ENCODE results near the gene GCNT2.
"Not testable (repeated sequence)": the region's sequence is repeated elsewhere in the genome, so short reads cannot be mapped to it uniquely, and the experiment has no call there.

Gene GCNT2

GRCh38 chr6:10528158-10528981 is 7.2 kb downstream of the GCNT2 start:
- Mint-ChIP-seq H3K27ac (peak overlapping the region; percentile 96), H3K9me3 (no peaks in the 10 kb centered on the region), H3K36me3 (ENCODE audit: low read depth) (peaks cover 13% of the 10 kb centered on the region), H3K4me3 (peak overlapping the region; percentile 97), H3K4me1 (ENCODE audit: low read depth) (peaks cover 42% of the 10 kb centered on the region), H3K27me3 (ENCODE audit: low read depth) (no peaks in the 10 kb centered on the region)

DNA sequence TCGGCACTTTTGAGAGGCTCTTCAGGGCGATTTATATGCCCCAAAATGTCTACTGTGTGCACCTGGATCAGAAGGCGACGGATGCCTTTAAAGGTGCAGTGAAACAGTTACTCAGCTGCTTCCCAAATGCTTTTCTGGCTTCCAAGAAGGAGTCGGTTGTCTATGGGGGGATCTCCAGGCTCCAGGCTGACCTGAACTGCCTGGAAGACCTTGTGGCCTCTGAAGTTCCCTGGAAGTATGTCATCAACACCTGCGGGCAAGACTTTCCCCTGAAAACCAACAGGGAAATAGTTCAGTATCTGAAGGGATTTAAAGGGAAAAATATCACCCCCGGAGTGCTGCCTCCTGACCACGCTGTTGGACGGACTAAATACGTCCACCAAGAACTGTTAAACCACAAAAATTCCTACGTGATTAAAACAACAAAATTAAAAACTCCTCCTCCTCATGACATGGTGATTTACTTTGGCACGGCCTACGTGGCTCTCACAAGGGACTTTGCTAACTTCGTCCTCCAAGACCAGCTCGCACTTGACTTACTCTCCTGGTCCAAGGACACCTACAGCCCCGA is 8.2 kb downstream of the GCNT2 start:
- peaks cover 13% of the 10 kb centered on the region for H3K36me3 Mint-ChIP-seq (ENCODE audit: low read depth)
- no peaks in the 10 kb centered on the region for H3K9me3 Mint-ChIP-seq
- peak overlapping the region; percentile 97 for H3K4me3 Mint-ChIP-seq
- no peaks in the 10 kb centered on the region for H3K27me3 Mint-ChIP-seq (ENCODE audit: low read depth)
- H3K4me1 Mint-ChIP-seq (ENCODE audit: low read depth), result peaks cover 44% of the 10 kb centered on the region
- H3K27ac Mint-ChIP-seq, result peak overlapping the region; percentile 96

- H3K36me3 Mint-ChIP-seq (ENCODE audit: low read depth), result peaks cover 15% of the 10 kb centered on the region
- peak overlapping the region; percentile 97 for H3K4me3 Mint-ChIP-seq
- H3K4me1 Mint-ChIP-seq (ENCODE audit: low read depth), result peaks cover 44% of the 10 kb centered on the region
- H3K27ac Mint-ChIP-seq, result peak overlapping the region; percentile 96
- H3K9me3 Mint-ChIP-seq; H3K27me3 Mint-ChIP-seq (ENCODE audit: low read depth): not testable (repeated sequence)
Measured at GRCh38 chr6:10529828-10530374, 8.8 kb downstream of the GCNT2 start.

DNA sequence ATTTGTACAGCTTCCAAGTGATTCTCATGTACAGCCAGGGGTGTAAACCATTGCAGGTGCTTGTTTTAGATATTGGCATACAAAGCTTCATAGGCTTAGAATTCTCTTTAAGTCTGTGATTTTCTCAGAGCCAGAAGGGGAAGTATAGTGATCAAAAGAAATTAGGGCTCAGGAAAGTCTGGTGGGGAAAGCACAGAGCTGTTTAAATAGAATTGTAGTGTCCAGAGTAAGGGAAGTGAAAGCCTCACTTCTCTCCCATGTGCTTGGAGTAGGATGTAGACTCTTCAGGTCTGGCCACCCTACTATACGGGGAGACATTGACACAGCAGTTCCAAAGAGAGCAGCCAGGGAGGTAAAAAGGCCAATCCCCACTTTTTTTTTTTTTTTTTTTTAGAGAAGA is 10.4 kb downstream of the GCNT2 start:
- H3K27me3 Mint-ChIP-seq (ENCODE audit: low read depth), result no peaks in the 10 kb centered on the region
- H3K27ac Mint-ChIP-seq, result no peak overlapping the region
- H3K36me3 Mint-ChIP-seq (ENCODE audit: low read depth), result peaks cover 21% of the 10 kb centered on the region
- no peaks in the 10 kb centered on the region for H3K9me3 Mint-ChIP-seq
- H3K4me1 Mint-ChIP-seq (ENCODE audit: low read depth), result peaks cover 48% of the 10 kb centered on the region
- H3K4me3 Mint-ChIP-seq, result peak overlapping the region; percentile 68

DNA sequence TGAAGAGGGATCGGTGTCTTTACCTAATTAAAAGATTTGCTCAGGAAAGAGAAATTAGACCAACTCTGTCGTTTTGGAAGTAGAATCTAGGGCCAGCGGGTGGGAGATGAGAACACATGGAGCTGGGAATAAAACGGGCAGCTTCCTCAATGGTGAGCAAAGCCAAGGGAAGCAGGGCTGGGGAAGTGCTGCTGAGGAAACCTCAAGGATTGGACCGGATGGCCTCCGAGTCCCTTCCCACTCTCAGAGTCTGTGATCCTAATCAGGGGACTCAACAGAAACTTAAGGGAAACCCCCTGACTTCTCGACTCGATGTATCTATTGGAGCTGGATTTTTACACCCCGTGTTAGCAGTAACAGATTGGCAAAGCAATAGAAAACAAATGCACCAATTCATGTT is 10.8 kb downstream of the GCNT2 start:
- Mint-ChIP-seq H3K36me3 (ENCODE audit: low read depth) (peaks cover 21% of the 10 kb centered on the region), H3K4me3 (peak overlapping the region; percentile 32), H3K4me1 (ENCODE audit: low read depth) (peaks cover 48% of the 10 kb centered on the region), H3K9me3 (no peaks in the 10 kb centered on the region), H3K27ac (no peak overlapping the region), H3K27me3 (ENCODE audit: low read depth) (no peaks in the 10 kb centered on the region)

- no peak overlapping the region for H3K27ac Mint-ChIP-seq
- H3K4me1 Mint-ChIP-seq (ENCODE audit: low read depth), result peaks cover 48% of the 10 kb centered on the region
- no peaks in the 10 kb centered on the region for H3K27me3 Mint-ChIP-seq (ENCODE audit: low read depth)
- no peaks in the 10 kb centered on the region for H3K9me3 Mint-ChIP-seq
- H3K36me3 Mint-ChIP-seq (ENCODE audit: low read depth), result peaks cover 21% of the 10 kb centered on the region
- peak overlapping the region; percentile 10 for H3K4me3 Mint-ChIP-seq
Measured at GRCh38 chr6:10532392-10532791, 11.2 kb downstream of the GCNT2 start.

DNA sequence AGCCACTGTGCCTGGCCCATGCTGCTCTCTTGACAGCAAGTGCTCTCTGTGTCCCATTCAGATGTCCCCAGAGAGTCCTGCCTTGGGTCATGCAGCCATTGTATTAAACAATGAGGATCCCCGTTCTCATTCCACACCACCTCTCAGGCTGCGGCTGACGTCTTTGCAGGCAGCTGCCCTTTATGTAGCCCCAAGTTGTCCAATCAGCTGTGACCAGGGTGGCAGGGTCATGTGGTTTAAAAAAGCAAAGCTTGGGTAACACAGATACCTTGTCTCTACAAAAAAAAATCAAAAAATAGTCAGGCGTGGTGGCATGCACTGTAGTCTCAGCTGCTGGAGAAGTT is 13.2 kb downstream of the GCNT2 start:
- peaks cover 33% of the 10 kb centered on the region for H3K4me1 Mint-ChIP-seq (ENCODE audit: low read depth)
- no peak overlapping the region for H3K4me3 Mint-ChIP-seq
- H3K27me3 Mint-ChIP-seq (ENCODE audit: low read depth), result no peaks in the 10 kb centered on the region

GRCh38 chr6:10535193-10535592 is 14.0 kb downstream of the GCNT2 start:
- H3K4me1 Mint-ChIP-seq (ENCODE audit: low read depth), result peaks cover 27% of the 10 kb centered on the region
- no peaks in the 10 kb centered on the region for H3K9me3 Mint-ChIP-seq
- no peaks in the 10 kb centered on the region for H3K27me3 Mint-ChIP-seq (ENCODE audit: low read depth)
- H3K36me3 Mint-ChIP-seq (ENCODE audit: low read depth), result peaks cover 20% of the 10 kb centered on the region
- no peak overlapping the region for H3K27ac Mint-ChIP-seq
- no peak overlapping the region for H3K4me3 Mint-ChIP-seq

More for the DNA sequence above, 13.2 kb downstream of the GCNT2 start:
- Mint-ChIP-seq H3K9me3 (no peaks in the 10 kb centered on the region), H3K36me3 (ENCODE audit: low read depth) (peaks cover 20% of the 10 kb centered on the region), H3K27ac (no peak overlapping the region)

- Mint-ChIP-seq H3K4me3 (no peak overlapping the region), H3K36me3 (ENCODE audit: low read depth) (peaks cover 19% of the 10 kb centered on the region), H3K9me3 (peaks cover 4% of the 10 kb centered on the region), H3K27me3 (ENCODE audit: low read depth) (no peaks in the 10 kb centered on the region), H3K27ac (no peak overlapping the region), H3K4me1 (ENCODE audit: low read depth) (peaks cover 8% of the 10 kb centered on the region)
Measured at GRCh38 chr6:10537726-10538125, 16.6 kb downstream of the GCNT2 start.

DNA sequence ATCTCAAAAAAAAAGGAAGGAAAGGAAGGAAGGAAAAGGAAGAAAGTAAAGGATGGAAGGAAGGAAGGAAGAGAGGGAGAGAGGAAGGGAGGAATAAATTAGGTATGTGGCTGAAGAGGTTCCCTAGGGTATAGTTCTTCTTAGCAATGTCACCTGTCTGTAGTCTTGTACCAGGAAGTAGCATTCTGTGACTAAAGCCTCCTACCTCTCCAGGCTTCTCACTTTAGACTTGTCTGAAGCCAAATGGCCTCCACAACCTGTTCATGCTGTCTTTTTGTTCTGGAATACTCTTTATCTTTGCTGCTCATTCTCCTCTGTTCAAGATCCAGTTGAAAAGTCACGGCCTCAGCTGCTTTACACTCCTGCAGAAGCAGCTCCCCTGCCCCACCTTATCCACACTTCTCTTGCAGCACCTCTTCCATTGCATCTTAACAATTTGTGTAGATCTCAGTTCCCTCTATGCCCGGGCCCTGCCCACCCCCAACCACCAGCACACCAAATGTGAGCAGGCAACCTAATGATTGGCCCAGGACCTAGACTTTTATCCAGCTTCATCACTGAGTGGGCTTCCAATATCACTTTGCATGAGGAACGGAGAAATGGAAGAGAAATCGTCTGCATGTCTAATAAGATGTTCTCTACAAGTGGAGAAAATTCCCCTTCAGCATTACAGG is 19.1 kb downstream of the GCNT2 start:
- Mint-ChIP-seq H3K9me3 (peaks cover 4% of the 10 kb centered on the region), H3K4me1 (ENCODE audit: low read depth) (peaks cover 4% of the 10 kb centered on the region), H3K4me3 (no peak overlapping the region), H3K27ac (no peak overlapping the region), H3K27me3 (ENCODE audit: low read depth) (no peaks in the 10 kb centered on the region), H3K36me3 (ENCODE audit: low read depth) (peaks cover 16% of the 10 kb centered on the region)

DNA sequence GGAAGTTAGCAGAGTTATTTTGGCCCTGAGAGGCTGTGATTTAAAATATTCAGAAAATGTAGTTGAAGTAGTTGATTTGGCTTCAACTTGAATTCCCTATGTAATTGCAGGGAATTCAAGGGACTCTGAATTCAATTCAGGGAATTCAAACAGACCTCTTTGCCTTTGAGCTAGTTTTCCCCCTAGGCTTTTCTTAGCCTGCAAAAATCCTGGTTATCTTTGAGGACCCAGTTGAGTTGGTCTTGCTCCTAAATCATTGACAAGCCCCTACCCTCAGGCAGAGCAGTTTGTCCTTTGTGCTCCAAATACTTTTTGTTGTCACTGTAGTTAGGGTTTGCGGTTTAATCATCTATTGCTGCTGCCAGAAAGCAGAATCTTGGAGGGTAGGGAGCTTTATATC is 20.4 kb downstream of the GCNT2 start:
- no peak overlapping the region for H3K4me3 Mint-ChIP-seq
- H3K27ac Mint-ChIP-seq, result no peak overlapping the region
- no peaks in the 10 kb centered on the region for H3K4me1 Mint-ChIP-seq (ENCODE audit: low read depth)
- peaks cover 10% of the 10 kb centered on the region for H3K36me3 Mint-ChIP-seq (ENCODE audit: low read depth)
- peaks cover 4% of the 10 kb centered on the region for H3K9me3 Mint-ChIP-seq
- no peaks in the 10 kb centered on the region for H3K27me3 Mint-ChIP-seq (ENCODE audit: low read depth)

DNA sequence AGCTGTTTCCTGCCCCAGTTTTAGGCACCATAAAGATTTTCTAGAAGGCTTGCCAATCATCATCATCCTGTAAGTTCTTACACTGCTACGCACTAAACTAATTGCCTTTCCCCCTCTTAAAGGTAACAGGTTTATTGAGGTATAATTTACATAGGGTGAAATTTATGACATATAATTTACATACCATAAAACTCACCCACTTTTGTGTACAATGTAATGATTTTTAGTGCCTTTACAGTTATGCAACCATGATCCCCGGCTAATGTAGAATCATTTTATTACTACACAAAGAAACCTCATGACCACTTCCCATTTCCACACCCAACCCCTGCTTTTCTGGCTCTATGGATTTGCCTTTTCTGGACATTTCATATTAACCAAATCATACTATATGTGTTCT is 21.1 kb downstream of the GCNT2 start:
- no peak overlapping the region for H3K4me3 Mint-ChIP-seq
- H3K27ac Mint-ChIP-seq, result no peak overlapping the region
- peaks cover 4% of the 10 kb centered on the region for H3K9me3 Mint-ChIP-seq
- H3K27me3 Mint-ChIP-seq (ENCODE audit: low read depth), result no peaks in the 10 kb centered on the region
- H3K36me3 Mint-ChIP-seq (ENCODE audit: low read depth), result peaks cover 10% of the 10 kb centered on the region
- no peaks in the 10 kb centered on the region for H3K4me1 Mint-ChIP-seq (ENCODE audit: low read depth)

GRCh38 chr6:10543488-10543887 is 22.3 kb downstream of the GCNT2 start:
- Mint-ChIP-seq H3K27ac (no peak overlapping the region), H3K4me1 (ENCODE audit: low read depth) (no peaks in the 10 kb centered on the region), H3K27me3 (ENCODE audit: low read depth) (no peaks in the 10 kb centered on the region)

GRCh38 chr6:10545482-10545881 is 24.3 kb downstream of the GCNT2 start:
- Mint-ChIP-seq H3K36me3 (ENCODE audit: low read depth) (peaks cover 5% of the 10 kb centered on the region), H3K9me3 (peaks cover 4% of the 10 kb centered on the region), H3K27ac (no peak overlapping the region), H3K4me3 (no peak overlapping the region), H3K4me1 (ENCODE audit: low read depth) (no peaks in the 10 kb centered on the region), H3K27me3 (ENCODE audit: low read depth) (no peaks in the 10 kb centered on the region)

More at GRCh38 chr6:10543488-10543887, 22.3 kb downstream of the GCNT2 start:
- Mint-ChIP-seq H3K36me3 (ENCODE audit: low read depth) (peaks cover 10% of the 10 kb centered on the region), H3K9me3 (peaks cover 4% of the 10 kb centered on the region), H3K4me3 (no peak overlapping the region)

DNA sequence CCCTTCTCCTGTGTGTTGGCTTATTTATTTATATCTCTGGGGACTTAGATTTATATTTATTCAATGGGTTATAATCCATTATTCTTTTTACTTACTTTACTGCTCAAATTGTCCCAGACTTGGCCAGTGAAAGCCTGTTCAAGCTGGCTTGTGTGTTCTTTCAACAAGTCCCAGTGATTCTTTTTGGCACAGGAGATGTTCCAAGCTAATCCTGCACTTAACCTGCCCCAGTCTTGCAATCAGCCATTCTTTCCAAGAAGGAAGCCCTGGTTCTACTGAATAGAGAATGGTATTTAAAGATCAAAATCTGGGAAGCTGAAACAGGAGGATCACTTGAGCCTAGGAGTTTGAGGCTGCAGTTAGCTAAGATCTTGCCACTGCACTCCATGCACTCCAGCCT is 26.7 kb downstream of the GCNT2 start:
- H3K27me3 Mint-ChIP-seq (ENCODE audit: low read depth), result no peaks in the 10 kb centered on the region
- H3K4me1 Mint-ChIP-seq (ENCODE audit: low read depth), result no peaks in the 10 kb centered on the region
- no peaks in the 10 kb centered on the region for H3K9me3 Mint-ChIP-seq
- H3K4me3 Mint-ChIP-seq, result no peak overlapping the region
- H3K27ac Mint-ChIP-seq, result no peak overlapping the region
- no peaks in the 10 kb centered on the region for H3K36me3 Mint-ChIP-seq (ENCODE audit: low read depth)

Measured in T-helper 1 cell treated with Interleukin-12 subunit alpha and Interleukin-12 subunit beta and Interleukin-4 antibody, amounts not matched to agents 30 μg/mL and 1 μg/mL, for 36 hours (primary cell).